HepG2 (cell line): ENCODE measurements around the gene JADE2. TPM values are rescaled to one million over a fixed set of nuclear protein-coding genes. Genes with fewer than 3 reads are reported as not detected.

Experiments
- AKNA ChIP-seq: sonication (generic); formaldehyde crosslinking; IDR thresholded peaks from 2 replicates; pipeline ENCODE4 v1.4.0; 2020; ENCODE audit warnings: missing genetic modification reagents, borderline replicate concordance
- DMTF1 ChIP-seq: sonication (generic); formaldehyde crosslinking; IDR thresholded peaks from 2 replicates; pipeline ENCODE4 v1.4.0; 2020; ENCODE audit warnings: mild to moderate bottlenecking, missing genetic modification reagents
- ETS1 ChIP-seq: sonication (generic); formaldehyde crosslinking; IDR thresholded peaks from 2 replicates; pipeline ENCODE4 v1.4.0; 2020; ENCODE audit warnings: missing genetic modification reagents
- FOXA3 ChIP-seq: IDR thresholded peaks from 2 replicates; pipeline ENCODE4 v1.6.1; 2016; ENCODE audit warnings: missing genetic modification reagents, missing compliant biosample characterization
- GLI4 ChIP-seq: sonication (generic); formaldehyde crosslinking; IDR thresholded peaks from 2 replicates; pipeline ENCODE4 v1.5.1; 2020; ENCODE audit warnings: missing genetic modification reagents, mild to moderate bottlenecking, moderate library complexity, borderline replicate concordance
- SKIL ChIP-seq: sonication (generic); formaldehyde crosslinking; IDR thresholded peaks from 2 replicates; pipeline ENCODE4 v1.8.0; 2022; ENCODE audit warnings: missing genetic modification reagents, mild to moderate bottlenecking, moderate library complexity, borderline replicate concordance
- SMARCC2 ChIP-seq: fragments of 450-650 bp; IDR thresholded peaks from 2 replicates; pipeline ENCODE4 v1.6.1; 2017; ENCODE audit warnings: antibody characterized with exemption, mild to moderate bottlenecking
- ZC3H4 ChIP-seq: sonication (generic); formaldehyde crosslinking; IDR thresholded peaks from 2 replicates; pipeline ENCODE4 v1.4.0; 2020; ENCODE audit warnings: missing genetic modification reagents, borderline replicate concordance
- ZNF121 ChIP-seq: sonication (generic); formaldehyde crosslinking; IDR thresholded peaks from 2 replicates; pipeline ENCODE4 v1.5.0; 2020; ENCODE audit warnings: mild to moderate bottlenecking, missing genetic modification reagents
- ZNF30 ChIP-seq: sonication (generic); formaldehyde crosslinking; IDR thresholded peaks from 2 replicates; pipeline ENCODE4 v1.5.0; 2020; ENCODE audit warnings: mild to moderate bottlenecking, missing genetic modification reagents
- ZNF552 ChIP-seq: sonication (generic); formaldehyde crosslinking; IDR thresholded peaks from 2 replicates; pipeline ENCODE4 v1.9.0; 2022; ENCODE audit warnings: missing genetic modification reagents, mild to moderate bottlenecking, borderline replicate concordance
- ZNF720 ChIP-seq: sonication (generic); formaldehyde crosslinking; IDR thresholded peaks from 2 replicates; pipeline ENCODE4 v1.4.0; 2020; ENCODE audit warnings: missing genetic modification reagents
- ZNF800 ChIP-seq: sonication (generic); formaldehyde crosslinking; IDR thresholded peaks from 2 replicates; pipeline ENCODE4 v1.4.0; 2020; ENCODE audit warnings: missing genetic modification reagents
- polyA plus RNA-seq, 8 experiments: library from polyadenylated mRNA; depleted of rRNA in 3 of 8; stranded (reverse) in 7 of 8; unstranded in 1 of 8; fragments of >200 nt; fragmentation: Illumina TruSeq in 4 of 8; extraction: Trizol in 4 of 8; gene quantifications; 2 replicates each; pipeline versions ENCODE4 v1.2.1 to v1.2.3, GENCODE V29; 2011 to 2016; ENCODE audit warnings: low read depth in 4 of 8, missing spikeins in 1 of 8, mixed read lengths in 1 of 8; ENCODE audit not compliant: insufficient read depth in 1 of 8
- total RNA-seq, 5 experiments: library from RNA; depleted of rRNA; stranded (reverse); fragments of >200 nt; fragmentation: Illumina TruSeq; extraction: Trizol; gene quantifications; 2 replicates each; pipeline ENCODE4 v1.2.3, GENCODE V29; 2016; ENCODE audit warnings: low read depth in 1 of 5

The JADE2 gene
- total and polyA plus RNA-seq, 2 of the 13 experiments (the other 11 are each of a cell fraction or from before 2014, with no cell fraction given), result 7.5 to 15.1 TPM

- TF ChIP-seq ZNF800 (CRISPR knock-in tag) (no peak), ZNF720 (CRISPR knock-in tag) (no peak), AKNA (no peak), ZC3H4 (CRISPR knock-in tag) (0 out of 2 replicates have a peak, but pooled peaks have one; percentile 22), GLI4 (CRISPR knock-in tag) (0 out of 2 replicates have a peak, but pooled peaks have one; percentile 31), ZNF30 (CRISPR knock-in tag) (no peak), ZNF121 (CRISPR knock-in tag) (0 out of 2 replicates have a peak, but pooled peaks have one; percentile 26), SMARCC2 (no peak), DMTF1 (CRISPR knock-in tag) (no peak), FOXA3 (CRISPR knock-in tag) (peak; percentile 30; the same call in 1 of the 2 replicates), SKIL (CRISPR knock-in tag) (peak; percentile 75), ZNF552 (CRISPR knock-in tag) (no peak), ETS1 (CRISPR knock-in tag) (no peak)
Observed at GRCh38 chr5:134511796-134512660, 13.4 kb upstream of the JADE2 start (continued).
